Stomach (tissue), 4 donors: ENCODE measurements around the gene TXN2.
"Not testable (repeated sequence)": the region's sequence is repeated elsewhere in the genome, so short reads cannot be mapped to it uniquely, and the experiment has no call there.

ENCODE experiments used
- CTCF ChIP-seq, 7 experiments: fragments of 450-650 bp in 4 of 7; fragments of 200-600 bp in 3 of 7; sonication (generic) in 3 of 7; IDR thresholded peaks; one replicate each; pipeline ENCODE4 v1.5.1; 2016 to 2019; ENCODE audit warnings: antibody characterized with exemption in 7 of 7, control low read depth in 2 of 7, mild to moderate bottlenecking in 1 of 7
- EP300 ChIP-seq: sonication (generic); formaldehyde crosslinking; IDR thresholded peaks from one replicate; pipeline ENCODE4 v1.6.1; 2017; ENCODE audit warnings: antibody characterized with exemption
- POLR2A ChIP-seq, 4 donors: fragments of 450-650 bp; IDR thresholded peaks; one replicate each; pipeline ENCODE4 v1.6.1; 2016; ENCODE audit warnings: antibody characterized with exemption in 4 of 4, control low read depth in 2 of 4, mild to moderate bottlenecking in 1 of 4, moderate library complexity in 1 of 4
- POLR2AphosphoS5 ChIP-seq, 3 donors: sonication (generic); formaldehyde crosslinking; IDR thresholded peaks; one replicate each; pipeline ENCODE4 v1.6.1; 2016; ENCODE audit warnings: antibody characterized with exemption in 3 of 3

- not testable (repeated sequence) for TF ChIP-seq CTCF (IDR thresholded peaks at IDR 0.05); POLR2A (IDR thresholded peaks at IDR 0.05); POLR2AphosphoS5 (IDR thresholded peaks at IDR 0.05); EP300
Measured at GRCh38 chr22:36519906-36520305, 38.5 kb upstream of the TXN2 start.
